Vagina (tissue), 2 donors: ENCODE data around the gene PFKL. TPM values are rescaled to one million over a fixed set of nuclear protein-coding genes. Genes with fewer than 3 reads are reported as not detected.

Source experiments
- DNase-seq, 2 donors: peaks; one replicate each; pipeline ENCODE4 v3.0.0-alpha.2; 2017; ENCODE audit errors: extremely low spot score in 2 of 2
- H3K27ac ChIP-seq: fragments of 200-600 bp; sonication (generic); one replicate; pipeline ENCODE4 v1.5.1; 2019
- H3K27me3 ChIP-seq: fragments of 200-600 bp; sonication (generic); one replicate; pipeline ENCODE4 v1.5.1; 2019
- H3K36me3 ChIP-seq, 2 donors: fragments of 200-600 bp; sonication (generic); one replicate each; pipeline ENCODE4 v1.5.1; 2017 to 2019
- H3K4me1 ChIP-seq: fragments of 200-600 bp; sonication (generic); one replicate; pipeline ENCODE4 v1.5.1; 2019
- H3K4me3 ChIP-seq, 2 donors: fragments of 200-600 bp; sonication (generic); 1 replicate in 1 of 2; 2 replicates in 1 of 2; pipeline ENCODE4 v1.5.1; 2016 to 2019
- H3K9me3 ChIP-seq: fragments of 200-600 bp; sonication (generic); one replicate; pipeline ENCODE4 v1.5.1; 2019
- CTCF ChIP-seq, 3 experiments: fragments of 450-650 bp in 2 of 3; fragments of 200-600 bp in 1 of 3; sonication (generic) in 1 of 3; IDR thresholded peaks; one replicate each; pipeline ENCODE4 v1.5.1; 2017 to 2019; ENCODE audit warnings: antibody characterized with exemption in 3 of 3, mild to moderate bottlenecking in 2 of 3, moderate library complexity in 2 of 3
- POLR2A ChIP-seq, 2 donors: fragments of 450-650 bp; IDR thresholded peaks; one replicate each; pipeline ENCODE4 v1.6.1; 2017; ENCODE audit warnings: antibody characterized with exemption in 2 of 2, mild to moderate bottlenecking in 2 of 2, moderate library complexity in 2 of 2
- POLR2AphosphoS5 ChIP-seq, 2 donors: sonication (generic); formaldehyde crosslinking; IDR thresholded peaks; one replicate each; pipeline ENCODE4 v1.9.0; 2017; ENCODE audit warnings: antibody characterized with exemption in 2 of 2, mild to moderate bottlenecking in 2 of 2, low read depth in 1 of 2; ENCODE audit not compliant: insufficient read depth in 1 of 2
- intact Hi-C: fragments of 100-400 bp; cut with DNase I; formaldehyde crosslinking; loops from one replicate; pipeline ENCODE4 v1.15.1; 2023
- total RNA-seq: library from RNA; depleted of rRNA; stranded (reverse); fragments of >200 nt; gene quantifications from one replicate; pipeline ENCODE4 v1.2.3, GENCODE V29; 2016

The PFKL gene
- total RNA-seq, 1 donor from 2014 or later = 79.1 TPM

DNA sequence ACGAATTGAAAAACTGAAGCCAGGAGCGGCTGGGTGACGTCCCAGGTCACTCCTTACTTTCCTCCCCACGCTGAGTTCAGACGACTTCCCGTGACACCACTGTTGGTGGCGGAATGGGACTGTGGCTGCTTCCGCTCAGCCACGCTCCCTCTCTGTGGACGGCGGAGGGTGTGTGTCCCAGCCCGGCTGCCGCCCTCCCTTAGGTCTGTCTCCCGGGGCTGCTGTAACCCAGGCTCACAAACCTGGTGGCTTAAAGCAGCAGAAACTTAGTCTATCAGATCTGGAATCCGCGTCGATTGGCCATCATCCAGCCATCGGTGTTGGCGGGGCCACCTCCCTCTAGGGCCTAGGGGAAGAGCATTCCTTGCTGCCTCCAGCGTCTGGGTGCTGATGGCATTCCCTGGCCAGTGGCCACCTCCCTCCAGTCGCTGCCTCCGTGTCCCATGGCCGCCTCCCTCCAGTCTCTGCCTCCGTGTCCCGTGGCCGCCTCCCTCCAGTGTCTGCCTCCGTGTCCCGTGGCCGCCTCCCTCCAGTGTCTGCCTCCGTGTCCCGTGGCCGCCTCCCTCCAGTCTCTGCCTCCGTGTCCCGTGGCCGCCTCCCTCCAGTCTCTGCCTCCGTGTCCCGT is 71.0 kb downstream of the PFKL start:
- Histone ChIP-seq H3K27ac (no peak overlapping the region), H3K36me3 (no peaks in the 10 kb centered on the region), H3K9me3 (no peaks in the 10 kb centered on the region), H3K27me3 (no peaks in the 10 kb centered on the region), H3K4me3 (no peak overlapping the region), H3K4me1 (no peaks in the 10 kb centered on the region)
- DNase-seq = no peak
- intact Hi-C loops = no loop called here
- no peak for TF ChIP-seq POLR2A (IDR thresholded peaks at IDR 0.05)
- TF ChIP-seq POLR2AphosphoS5 (IDR thresholded peaks at IDR 0.05; ENCODE audit: insufficient read depth in 1 of 2, low read depth in 1 of 2) = no peak
- no peak for TF ChIP-seq CTCF (IDR thresholded peaks at IDR 0.05)

DNA sequence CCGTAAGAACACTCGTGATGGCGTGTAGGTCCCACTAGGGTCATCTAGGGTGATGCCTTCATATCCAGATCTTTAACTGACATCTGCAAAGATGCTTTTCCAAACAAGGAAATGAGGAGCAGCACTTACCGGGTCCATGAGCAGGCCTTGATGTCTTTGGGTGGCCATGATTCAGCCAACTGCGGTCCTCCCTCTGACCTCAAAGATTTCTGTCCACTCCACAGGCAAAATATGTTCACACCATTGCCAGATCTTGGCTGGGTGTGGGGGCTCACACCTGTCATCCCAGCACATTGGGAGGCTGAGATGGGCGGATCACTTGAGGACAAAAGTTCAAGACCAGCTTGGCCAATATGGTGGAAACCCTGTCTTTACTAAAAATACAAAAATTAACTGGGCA is 71.7 kb downstream of the PFKL start:
- H3K4me3 ChIP-seq = no peak overlapping the region
- intact Hi-C loops = no loop called here
- H3K27me3 ChIP-seq = no peaks in the 10 kb centered on the region
- no peak for TF ChIP-seq CTCF (IDR thresholded peaks at IDR 0.05)
- TF ChIP-seq POLR2AphosphoS5 (IDR thresholded peaks at IDR 0.05; ENCODE audit: insufficient read depth in 1 of 2, low read depth in 1 of 2) = no peak
- TF ChIP-seq POLR2A (IDR thresholded peaks at IDR 0.05) = no peak
- H3K9me3 ChIP-seq = no peaks in the 10 kb centered on the region
- H3K27ac ChIP-seq = no peak overlapping the region
- DNase-seq = no peak
- H3K36me3 ChIP-seq = no peaks in the 10 kb centered on the region
- H3K4me1 ChIP-seq = no peaks in the 10 kb centered on the region

DNA sequence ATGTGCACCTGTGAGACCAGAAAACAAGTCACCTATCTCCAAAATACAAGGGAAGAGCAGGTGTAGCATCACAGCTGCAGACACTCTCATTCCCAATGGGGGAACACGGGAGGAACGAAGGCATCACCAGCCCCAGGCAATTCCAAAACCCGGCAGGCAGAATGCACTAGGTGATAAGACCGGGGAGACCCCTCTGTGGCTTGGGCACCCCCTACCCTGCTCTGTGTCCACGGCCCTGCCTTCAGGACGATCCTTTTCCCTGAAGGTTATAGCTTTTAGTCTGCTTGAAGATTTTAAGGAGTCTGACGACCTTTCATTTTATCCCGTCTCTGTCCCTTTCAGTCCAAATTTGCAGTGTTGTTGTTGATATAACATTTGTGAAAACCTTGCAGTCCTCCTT is 72.8 kb downstream of the PFKL start:
- no peaks in the 10 kb centered on the region for H3K4me1 ChIP-seq
- no peaks in the 10 kb centered on the region for H3K27me3 ChIP-seq
- intact Hi-C loops = no loop called here
- no peak for DNase-seq
- no peak for TF ChIP-seq POLR2AphosphoS5 (IDR thresholded peaks at IDR 0.05; ENCODE audit: insufficient read depth in 1 of 2, low read depth in 1 of 2)
- TF ChIP-seq CTCF (IDR thresholded peaks at IDR 0.05) = no peak
- TF ChIP-seq POLR2A (IDR thresholded peaks at IDR 0.05) = no peak
- H3K4me3 ChIP-seq = no peak overlapping the region
- no peak overlapping the region for H3K27ac ChIP-seq
- H3K9me3 ChIP-seq = no peaks in the 10 kb centered on the region
- no peaks in the 10 kb centered on the region for H3K36me3 ChIP-seq

GRCh38 chr21:44374601-44375280 is 74.9 kb downstream of the PFKL start:
- Histone ChIP-seq H3K27me3 (no peaks in the 10 kb centered on the region), H3K4me3 (no peak overlapping the region), H3K27ac (no peak overlapping the region), H3K36me3 (no peaks in the 10 kb centered on the region), H3K4me1 (no peaks in the 10 kb centered on the region), H3K9me3 (no peaks in the 10 kb centered on the region)
- DNase-seq = no peak
- intact Hi-C loops = no loop called here
- no peak for TF ChIP-seq CTCF (IDR thresholded peaks at IDR 0.05)
- TF ChIP-seq POLR2A (IDR thresholded peaks at IDR 0.05) = no peak
- TF ChIP-seq POLR2AphosphoS5 (IDR thresholded peaks at IDR 0.05; ENCODE audit: insufficient read depth in 1 of 2, low read depth in 1 of 2) = no peak

- Histone ChIP-seq H3K4me1 (no peaks in the 10 kb centered on the region), H3K4me3 (no peak overlapping the region), H3K36me3 (no peaks in the 10 kb centered on the region), H3K27ac (no peak overlapping the region), H3K27me3 (no peaks in the 10 kb centered on the region), H3K9me3 (no peaks in the 10 kb centered on the region)
- TF ChIP-seq CTCF (IDR thresholded peaks at IDR 0.05) = no peak
- no peak for TF ChIP-seq POLR2A (IDR thresholded peaks at IDR 0.05)
- TF ChIP-seq POLR2AphosphoS5 (IDR thresholded peaks at IDR 0.05; ENCODE audit: insufficient read depth in 1 of 2, low read depth in 1 of 2) = no peak
- intact Hi-C loops = no loop called here
- DNase-seq = no peak
These were observed 75.4 kb downstream of the PFKL start for GRCh38 chr21:44375281-44375651.
